ENCODE results near the gene OTUD6A. TPM values are rescaled to one million over a fixed set of nuclear protein-coding genes. Genes with fewer than 3 reads are reported as not detected.

Gene OTUD6A
- total RNA-seq, 2 experiments from 2014 or later = not detected

GRCh38 chrX:70079297-70079696 is 17.0 kb downstream of the OTUD6A start:
- TF ChIP-seq, protein P1, sequence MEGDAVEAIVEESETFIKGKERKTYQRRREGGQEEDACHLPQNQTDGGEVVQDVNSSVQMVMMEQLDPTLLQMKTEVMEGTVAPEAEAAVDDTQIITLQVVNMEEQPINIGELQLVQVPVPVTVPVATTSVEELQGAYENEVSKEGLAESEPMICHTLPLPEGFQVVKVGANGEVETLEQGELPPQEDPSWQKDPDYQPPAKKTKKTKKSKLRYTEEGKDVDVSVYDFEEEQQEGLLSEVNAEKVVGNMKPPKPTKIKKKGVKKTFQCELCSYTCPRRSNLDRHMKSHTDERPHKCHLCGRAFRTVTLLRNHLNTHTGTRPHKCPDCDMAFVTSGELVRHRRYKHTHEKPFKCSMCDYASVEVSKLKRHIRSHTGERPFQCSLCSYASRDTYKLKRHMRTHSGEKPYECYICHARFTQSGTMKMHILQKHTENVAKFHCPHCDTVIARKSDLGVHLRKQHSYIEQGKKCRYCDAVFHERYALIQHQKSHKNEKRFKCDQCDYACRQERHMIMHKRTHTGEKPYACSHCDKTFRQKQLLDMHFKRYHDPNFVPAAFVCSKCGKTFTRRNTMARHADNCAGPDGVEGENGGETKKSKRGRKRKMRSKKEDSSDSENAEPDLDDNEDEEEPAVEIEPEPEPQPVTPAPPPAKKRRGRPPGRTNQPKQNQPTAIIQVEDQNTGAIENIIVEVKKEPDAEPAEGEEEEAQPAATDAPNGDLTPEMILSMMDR (IDR thresholded peaks at IDR 0.05) = no peak
- intact Hi-C loops (cut with DNase I, micrococcal nuclease) = no loop called here
- POLR2A ChIA-PET = no interaction called here
- Mint-ChIP-seq H3K4me1 (ENCODE audit: low read depth) (no peaks in the 10 kb centered on the region), H3K9me3 (no peaks in the 10 kb centered on the region), H3K27me3 (no peaks in the 10 kb centered on the region), H3K36me3 (ENCODE audit: low read depth) (no peaks in the 10 kb centered on the region), H3K4me3 (no peak overlapping the region), H3K27ac (no peak overlapping the region)
- CTCF ChIA-PET = no interaction called here
- Histone ChIP-seq H3K4me1 (ENCODE audit: insufficient read depth, low read length) (no peaks in the 10 kb centered on the region), H3K36me3 (ENCODE audit: insufficient read depth, low read length) (no peaks in the 10 kb centered on the region), H3K4me3 (ENCODE audit: low read length) (no peak overlapping the region), H3K9me3 (ENCODE audit: control insufficient read depth in 1 of 2, insufficient read depth in 1 of 2, low read length in 2 of 2) (no peaks in the 10 kb centered on the region), H3K27me3 (ENCODE audit: control insufficient read depth in 1 of 2, insufficient read depth in 2 of 2, low read length in 2 of 2) (no peaks in the 10 kb centered on the region), H3K27ac (ENCODE audit: low read depth in 1 of 2, low read length in 2 of 2) (no peak overlapping the region)
- DNase-seq (no peak), ATAC-seq (ENCODE audit: poor library complexity) (no peak)

GRCh38 chrX:70079870-70080269 is 17.6 kb downstream of the OTUD6A start:
- ATAC-seq (ENCODE audit: poor library complexity) = no peak
- Mint-ChIP-seq H3K4me1 (ENCODE audit: low read depth) (no peaks in the 10 kb centered on the region), H3K36me3 (ENCODE audit: low read depth) (no peaks in the 10 kb centered on the region), H3K9me3 (no peaks in the 10 kb centered on the region), H3K4me3 (no peak overlapping the region), H3K27me3 (no peaks in the 10 kb centered on the region), H3K27ac (no peak overlapping the region)
- Histone ChIP-seq H3K27ac (ENCODE audit: low read depth in 1 of 2, low read length in 2 of 2) (no peak overlapping the region), H3K9me3 (ENCODE audit: control insufficient read depth in 1 of 2, insufficient read depth in 1 of 2, low read length in 2 of 2) (no peaks in the 10 kb centered on the region), H3K27me3 (ENCODE audit: control insufficient read depth in 1 of 2, insufficient read depth in 2 of 2, low read length in 2 of 2) (no peaks in the 10 kb centered on the region), H3K4me1 (ENCODE audit: insufficient read depth, low read length) (no peaks in the 10 kb centered on the region), H3K4me3 (ENCODE audit: low read length) (no peak overlapping the region), H3K36me3 (ENCODE audit: insufficient read depth, low read length) (no peaks in the 10 kb centered on the region)
- intact Hi-C loops (cut with DNase I, micrococcal nuclease) = no loop called here
- ChIA-PET POLR2A (no interaction called here), CTCF (interaction anchor here (1.3 kb wide), 1 partner anchor 8 kb away, joined by 3 read pairs; no protein-coding TSS in a partner anchor)
- TF ChIP-seq, protein P1 (IDR thresholded peaks at IDR 0.05) = no peak
- no peak for DNase-seq

- H3K27me3 ChIP-seq (ENCODE audit: control insufficient read depth in 1 of 2, insufficient read depth in 2 of 2, low read length in 2 of 2) = peaks cover 0 to 2% of the 10 kb centered on the region in 2 experiments
- no peak overlapping the region for H3K4me3 ChIP-seq (ENCODE audit: low read length)
- ChIA-PET CTCF (no interaction called here), POLR2A (no interaction called here)
- Mint-ChIP-seq H3K36me3 (ENCODE audit: low read depth) (no peaks in the 10 kb centered on the region), H3K9me3 (no peaks in the 10 kb centered on the region), H3K27ac (no peak overlapping the region), H3K27me3 (no peaks in the 10 kb centered on the region), H3K4me1 (ENCODE audit: low read depth) (no peaks in the 10 kb centered on the region), H3K4me3 (no peak overlapping the region)
- DNase-seq (no peak), ATAC-seq (ENCODE audit: poor library complexity) (no peak)
- no peak overlapping the region for H3K27ac ChIP-seq (ENCODE audit: low read depth in 1 of 2, low read length in 2 of 2)
- no peaks in the 10 kb centered on the region for H3K36me3 ChIP-seq (ENCODE audit: insufficient read depth, low read length)
- no peaks in the 10 kb centered on the region for H3K4me1 ChIP-seq (ENCODE audit: insufficient read depth, low read length)
- TF ChIP-seq, protein P1 (IDR thresholded peaks at IDR 0.05) = no peak
- no peaks in the 10 kb centered on the region for H3K9me3 ChIP-seq (ENCODE audit: control insufficient read depth in 1 of 2, insufficient read depth in 1 of 2, low read length in 2 of 2)
- intact Hi-C loops (cut with DNase I, micrococcal nuclease) = no loop called here
Observed at GRCh38 chrX:70082723-70083122, 20.5 kb downstream of the OTUD6A start.

Data from CD4-positive, alpha-beta T cell (primary cell).